GM18870 (cell line): ENCODE results near the gene RHOXF2B.
"Not testable (repeated sequence)": the region's sequence is repeated elsewhere in the genome, so short reads cannot be mapped to it uniquely, and the experiment has no call there.

ENCODE experiments used
- ATAC-seq: cut with Tn5 transposase; IDR thresholded peaks from one replicate; pipeline ENCODE4 v1.9.1; 2021; ENCODE audit warnings: moderate library complexity; ENCODE audit not compliant: unreplicated experiment

RHOXF2B gene

GRCh38 chrX:120077590-120077989, at the start of gene RHOXF2B:
Gene RHOXF2B, minus strand, starts transcription at chrX:120077690. Its CDS starts 138 bp downstream, at chrX:120077552.
- not testable (repeated sequence) for ATAC-seq

- ATAC-seq = no peak
These were observed 48.0 kb upstream of the RHOXF2B start for GRCh38 chrX:120125444-120125843.

- no peak for ATAC-seq
These were observed 42.7 kb upstream of the RHOXF2B start for GRCh38 chrX:120120223-120120622.

GRCh38 chrX:120115438-120115963, 38.0 kb upstream of the RHOXF2B start, which contains the start of gene RHOXF1:
Gene RHOXF1, minus strand, starts transcription at chrX:120115913. Its CDS starts 51 bp downstream, at chrX:120115862.
- ATAC-seq = no peak

GRCh38 chrX:120111611-120112010, 34.1 kb upstream of the RHOXF2B start:
- ATAC-seq = no peak

GRCh38 chrX:120109378-120109777, 31.9 kb upstream of the RHOXF2B start:
- no peak for ATAC-seq

- not testable (repeated sequence) for ATAC-seq
These were observed 27.2 kb upstream of the RHOXF2B start for GRCh38 chrX:120104707-120105106.

GRCh38 chrX:120101057-120101456, 23.6 kb upstream of the RHOXF2B start:
- not testable (repeated sequence) for ATAC-seq

- no peak for ATAC-seq
These were observed 12.7 kb upstream of the RHOXF2B start for GRCh38 chrX:120090208-120090607.

GRCh38 chrX:120087289-120088017, 10.0 kb upstream of the RHOXF2B start:
- no peak for ATAC-seq

- ATAC-seq = not testable (repeated sequence)
These were observed 8.2 kb upstream of the RHOXF2B start for GRCh38 chrX:120085553-120086185.

- not testable (repeated sequence) for ATAC-seq
These were observed 11.3 kb downstream of the RHOXF2B start for GRCh38 chrX:120066169-120066568.

GRCh38 chrX:120042712-120043111, 34.8 kb downstream of the RHOXF2B start:
- ATAC-seq = not testable (repeated sequence)

GRCh38 chrX:120042247-120042646, 35.2 kb downstream of the RHOXF2B start:
- ATAC-seq = peak; percentile 81

- ATAC-seq = not testable (repeated sequence)
These were observed 37.3 kb downstream of the RHOXF2B start for GRCh38 chrX:120040176-120040575.

- not testable (repeated sequence) for ATAC-seq
These were observed 38.3 kb downstream of the RHOXF2B start for GRCh38 chrX:120039087-120039733.

- no peak for ATAC-seq
These were observed 40.8 kb downstream of the RHOXF2B start for GRCh38 chrX:120036704-120037103.

- ATAC-seq = peak; percentile 90
These were observed 41.8 kb downstream of the RHOXF2B start for GRCh38 chrX:120035522-120036309.

GRCh38 chrX:120029354-120029753, 48.1 kb downstream of the RHOXF2B start:
- no peak for ATAC-seq

GRCh38 chrX:120023259-120023658, 54.2 kb downstream of the RHOXF2B start:
- no peak for ATAC-seq

GRCh38 chrX:120022763-120023162, 54.7 kb downstream of the RHOXF2B start:
- ATAC-seq = no peak
